ENCODE data around the gene BMP2K.

GRCh38 chr4:78763251-78763650, 12.9 kb upstream of the BMP2K start:
- no peak for TF ChIP-seq CTCF (conservative IDR thresholded peaks at IDR 0.05; ENCODE audit: low read depth in 2 of 2)
- no peak for TF ChIP-seq EZH2 (IDR thresholded peaks at IDR 0.05; ENCODE audit: low read depth, unreplicated experiment)
- no peak for TF ChIP-seq NANOG (IDR thresholded peaks at IDR 0.05; ENCODE audit: borderline replicate concordance)

Measured in GM23338 (cell line).